Liver (tissue), 9 donors: ENCODE data around the gene BCL7C. TPM values are rescaled to one million over a fixed set of nuclear protein-coding genes. Genes with fewer than 3 reads are reported as not detected.
"Not testable (repeated sequence)": the region's sequence is repeated elsewhere in the genome, so short reads cannot be mapped to it uniquely, and the experiment has no call there.

Experiments
- DNase-seq: peaks from one replicate; pipeline ENCODE4 v3.0.0-alpha.2; 2017; ENCODE audit warnings: low spot score
- H3K27ac ChIP-seq, 2 donors: one replicate each; pipeline ENCODE4 v1.7.0; 2013; ENCODE audit warnings: inconsistent platforms in 2 of 2, low read length in 2 of 2, control low read depth in 1 of 2, low read depth in 1 of 2, mild to moderate bottlenecking in 1 of 2
- H3K27me3 ChIP-seq, 4 donors: one replicate each; pipeline versions ENCODE4 v1.6.1 to v1.7.0; 2013; ENCODE audit warnings: low read length in 3 of 4, inconsistent platforms in 1 of 4, mild to moderate bottlenecking in 1 of 4, moderate library complexity in 1 of 4; ENCODE audit not compliant: control insufficient read depth in 4 of 4, insufficient read depth in 4 of 4
- H3K36me3 ChIP-seq, 4 donors: one replicate each; pipeline versions ENCODE4 v1.6.1 to v1.7.0; 2013; ENCODE audit warnings: low read length in 3 of 4, mild to moderate bottlenecking in 3 of 4, low read depth in 1 of 4, moderate library complexity in 1 of 4; ENCODE audit not compliant: control insufficient read depth in 4 of 4, insufficient read depth in 3 of 4
- H3K4me1 ChIP-seq, 4 donors: one replicate each; pipeline versions ENCODE4 v1.6.1 to v1.7.0; 2013; ENCODE audit warnings: low read length in 3 of 4, mild to moderate bottlenecking in 3 of 4, moderate library complexity in 1 of 4; ENCODE audit not compliant: control insufficient read depth in 4 of 4, insufficient read depth in 4 of 4
- H3K4me3 ChIP-seq, 3 donors: one replicate each; pipeline versions ENCODE4 v1.6.1 to v1.7.0; 2013; ENCODE audit warnings: low read length in 3 of 3, control low read depth in 1 of 3, low read depth in 1 of 3, mild to moderate bottlenecking in 1 of 3
- H3K9ac ChIP-seq, 2 donors: one replicate each; pipeline ENCODE4 v1.7.0; 2013; ENCODE audit warnings: low read length in 2 of 2, mild to moderate bottlenecking in 2 of 2, moderate library complexity in 2 of 2, control low read depth in 1 of 2, low read depth in 1 of 2
- H3K9me3 ChIP-seq, 4 donors: one replicate each; pipeline versions ENCODE4 v1.6.1 to v1.7.0; 2013; ENCODE audit warnings: low read length in 3 of 4; ENCODE audit not compliant: control insufficient read depth in 4 of 4
- ATF3 ChIP-seq: IDR thresholded peaks from 2 replicates; pipeline ENCODE4 v1.6.1; 2016; ENCODE audit warnings: antibody characterized with exemption
- CTCF ChIP-seq: fragments of 150-350 bp; IDR thresholded peaks from 2 replicates; pipeline ENCODE4 v1.5.1; 2017; ENCODE audit warnings: improper control_type of control experiment, low read depth, low read length; ENCODE audit not compliant: missing input control
- EGR1 ChIP-seq, 2 donors: IDR thresholded peaks; 2 replicates each; pipeline ENCODE4 v1.6.1; 2016 to 2018; ENCODE audit warnings: antibody characterized with exemption in 2 of 2, low read depth in 2 of 2
- FOXA1 ChIP-seq: IDR thresholded peaks from 2 replicates; pipeline ENCODE4 v1.6.1; 2016; ENCODE audit warnings: antibody characterized with exemption
- FOXA2 ChIP-seq: IDR thresholded peaks from 2 replicates; pipeline ENCODE4 v1.6.1; 2016; ENCODE audit warnings: antibody characterized with exemption
- GABPA ChIP-seq, 2 donors: IDR thresholded peaks in 1 of 2; conservative IDR thresholded peaks in 1 of 2; 2 replicates each; pipeline ENCODE4 v1.6.1; 2016; ENCODE audit warnings: antibody characterized with exemption in 2 of 2, mild to moderate bottlenecking in 1 of 2, moderate library complexity in 1 of 2
- HNF4A ChIP-seq, 2 donors: conservative IDR thresholded peaks; 2 replicates each; pipeline ENCODE4 v1.6.1; 2016; ENCODE audit warnings: antibody characterized with exemption in 2 of 2, mild to moderate bottlenecking in 2 of 2
- HNF4G ChIP-seq: IDR thresholded peaks from 2 replicates; pipeline ENCODE4 v1.6.1; 2016; ENCODE audit warnings: antibody characterized with exemption
- JUND ChIP-seq, 2 donors: IDR thresholded peaks; 2 replicates each; pipeline ENCODE4 v1.6.1; 2016; ENCODE audit warnings: antibody characterized with exemption in 2 of 2
- MAX ChIP-seq: IDR thresholded peaks from 2 replicates; pipeline ENCODE4 v1.6.1; 2016; ENCODE audit warnings: antibody characterized with exemption
- NR2F2 ChIP-seq: IDR thresholded peaks from 2 replicates; pipeline ENCODE4 v1.6.1; 2016; ENCODE audit warnings: antibody characterized with exemption
- RAD21 ChIP-seq, 2 donors: IDR thresholded peaks; 2 replicates each; pipeline ENCODE4 v1.6.1; 2016; ENCODE audit warnings: antibody characterized with exemption in 2 of 2, mild to moderate bottlenecking in 2 of 2
- REST ChIP-seq: IDR thresholded peaks from 2 replicates; pipeline ENCODE4 v1.6.1; 2016; ENCODE audit warnings: antibody characterized with exemption, mild to moderate bottlenecking
- RXRA ChIP-seq, 2 donors: IDR thresholded peaks; 2 replicates each; pipeline ENCODE4 v1.6.1; 2017 to 2018; ENCODE audit warnings: antibody characterized with exemption in 2 of 2, mild to moderate bottlenecking in 1 of 2
- SP1 ChIP-seq: IDR thresholded peaks from 2 replicates; pipeline ENCODE4 v1.6.1; 2018; ENCODE audit warnings: antibody characterized with exemption, mild to moderate bottlenecking
- TAF1 ChIP-seq: conservative IDR thresholded peaks from 2 replicates; pipeline ENCODE4 v1.6.1; 2016; ENCODE audit warnings: antibody characterized with exemption, mild to moderate bottlenecking
- YY1 ChIP-seq: IDR thresholded peaks from 2 replicates; pipeline ENCODE4 v1.6.1; 2016; ENCODE audit warnings: antibody characterized with exemption, mild to moderate bottlenecking
- ZBTB33 ChIP-seq: IDR thresholded peaks from 2 replicates; pipeline ENCODE4 v1.6.1; 2016; ENCODE audit warnings: antibody characterized with exemption
- WGBS: extraction: QIAGEN DNeasy Blood & Tissue Kit; methylation state at CpG from one replicate; pipeline ENCODE4 v1.1.7; 2013; 5-methylcytosine and 5-hydroxymethylcytosine counted together
- polyA plus RNA-seq, 2 donors: library from polyadenylated mRNA; stranded (reverse) in 1 of 2; unstranded in 1 of 2; fragments of 200-250 nt in 1 of 2; fragments of >200 nt in 1 of 2; fragmentation: Nextera tagmentation in 1 of 2; extraction: Ambion mirVana in 1 of 2; gene quantifications; one replicate each; pipeline versions ENCODE4 v1.2.1 to v1.2.3, GENCODE V29; 2013 to 2015
- total RNA-seq, 2 donors: library from RNA; depleted of rRNA; stranded (reverse); fragments of >200 nt; gene quantifications; one replicate each; pipeline ENCODE4 v1.2.3, GENCODE V29; 2014
- donor health status: healthy.
- donor health status: healthy.
- donor health status: healthy.
- donor health status: healthy.
- donor health status: healthy.

The BCL7C gene
- total and polyA plus RNA-seq, 4 donors, result 3.4 to 7.1 (median 5.5) TPM

GRCh38 chr16:30867747-30868146 lies 26.1 kb downstream of the BCL7C start (continued):
- no peak for TF ChIP-seq REST
- no peak for TF ChIP-seq SP1
- TF ChIP-seq FOXA2, result no peak
- TF ChIP-seq TAF1, result no peak
- no peak for TF ChIP-seq FOXA1
- no peak for TF ChIP-seq JUND (IDR thresholded peaks at IDR 0.05)

- TF ChIP-seq RAD21 (IDR thresholded peaks at IDR 0.05), result no peak
- no peak for TF ChIP-seq ATF3
- no peak for TF ChIP-seq TAF1
- no peak for TF ChIP-seq FOXA2
- TF ChIP-seq NR2F2, result no peak
- TF ChIP-seq FOXA1, result no peak
- TF ChIP-seq JUND (IDR thresholded peaks at IDR 0.05), result no peak
- no peak for TF ChIP-seq GABPA (IDR thresholded peaks at IDR 0.05 in 1 of 2, conservative IDR thresholded peaks at IDR 0.05 in 1 of 2)
- TF ChIP-seq REST, result no peak
- no peak for TF ChIP-seq YY1
- TF ChIP-seq EGR1 (IDR thresholded peaks at IDR 0.05; ENCODE audit: low read depth in 2 of 2), result no peak
- no peak for TF ChIP-seq ZBTB33
- no peak for TF ChIP-seq SP1
- no peak for TF ChIP-seq CTCF
- TF ChIP-seq MAX, result no peak
- no peak for TF ChIP-seq HNF4A (conservative IDR thresholded peaks at IDR 0.05)
- no peak for TF ChIP-seq HNF4G
- no peak for TF ChIP-seq RXRA (IDR thresholded peaks at IDR 0.05)
- no peaks in the 10 kb centered on the region for H3K4me1 ChIP-seq
- no peak overlapping the region for H3K4me3 ChIP-seq
- H3K36me3 ChIP-seq, result no peaks in the 10 kb centered on the region
- H3K27ac ChIP-seq, result no peak overlapping the region
- H3K27me3 ChIP-seq, result no peaks in the 10 kb centered on the region
- 82% methylated on average over 6 of the region's 6 CpGs for WGBS
- no peak overlapping the region for H3K9ac ChIP-seq
- DNase-seq, result no peak
- no peaks in the 10 kb centered on the region for H3K9me3 ChIP-seq
Measured at GRCh38 chr16:30866031-30866430, 27.8 kb downstream of the BCL7C start.

GRCh38 chr16:30863178-30863577 lies 30.7 kb downstream of the BCL7C start:
- H3K4me1 ChIP-seq, H3K9me3 ChIP-seq, H3K4me3 ChIP-seq, H3K9ac ChIP-seq, H3K27me3 ChIP-seq, H3K27ac ChIP-seq, H3K36me3 ChIP-seq, DNase-seq: not testable (repeated sequence)
- 97% methylated on average over 3 of the region's 3 CpGs for WGBS
